ENCODE data around the gene PPP4R1. TPM values are rescaled to one million over a fixed set of nuclear protein-coding genes. Genes with fewer than 3 reads are reported as not detected.

PPP4R1 gene
- total and polyA plus RNA-seq, 2 of the 4 experiments (the other 2 are of a cell fraction) = 80.6 to 123 TPM

DNA sequence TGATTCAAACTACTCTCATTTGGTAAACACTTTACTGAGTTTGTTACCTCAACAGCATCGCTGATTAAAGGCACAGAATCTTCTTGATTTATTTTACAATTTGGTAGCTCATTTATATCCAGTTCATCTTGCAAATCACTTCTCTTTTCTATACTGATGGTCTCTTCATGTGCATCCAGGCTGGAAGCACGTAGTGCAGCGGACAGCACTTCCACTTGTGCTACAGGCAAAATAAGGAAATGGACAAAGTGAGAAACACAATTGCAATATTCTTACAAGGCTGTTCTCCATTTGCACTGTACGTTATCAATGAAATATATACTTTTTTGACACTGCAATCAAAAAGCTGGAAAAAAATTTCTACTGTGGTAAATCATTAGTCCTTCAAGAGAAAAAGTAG lies 51.0 kb downstream of the PPP4R1 start:
- no peaks in the 10 kb centered on the region; the same call in 1 of the 2 replicates for H3K4me1 ChIP-seq (ENCODE audit: control insufficient read depth, insufficient read depth, low read length)
- H3K4me2 ChIP-seq (ENCODE audit: low read depth, low read length) = no peak overlapping the region
- H3K18ac ChIP-seq (ENCODE audit: low read depth, low read length) = no peak overlapping the region
- H2BK120ac ChIP-seq (ENCODE audit: low read depth, low read length) = no peak overlapping the region
- H3K4ac ChIP-seq (ENCODE audit: low read depth, low read length) = no peak overlapping the region
- intact Hi-C loops (cut with micrococcal nuclease) = no loop called here
- H4K91ac ChIP-seq (ENCODE audit: insufficient read depth, low read depth, low read length) = no peak overlapping the region
- dilution Hi-C loops (cut with HindIII; ENCODE audit: low sequenced_read_pairs, unreplicated experiment) = no loop called here
- H3K9me1 ChIP-seq (ENCODE audit: insufficient read depth, low read length) = peaks cover 9% of the 10 kb centered on the region; the same call in 1 of the 2 replicates
- no peak overlapping the region for H3K56ac ChIP-seq (ENCODE audit: extremely low read depth, insufficient read depth, low read length)
- in situ Hi-C loops (cut with MboI; ENCODE audit: low sequenced_read_pairs) = no loop called here
- H4K5ac ChIP-seq (ENCODE audit: low read depth, low read length) = no peak overlapping the region
- ChIA-PET CTCF (interaction anchor here (2.0 kb wide), 1 partner anchor 12 kb away, joined by 8 read pairs; no protein-coding TSS in a partner anchor), POLR2A (ENCODE audit: unreplicated experiment) (no interaction called here)
- TF ChIP-seq MXI1 (IDR thresholded peaks at IDR 0.05; ENCODE audit: borderline replicate concordance, low read depth, low read length) = no peak
- no peak for TF ChIP-seq NFE2L2 (IDR thresholded peaks at IDR 0.05; ENCODE audit: low read depth, low read length)
- TF ChIP-seq FOS (IDR thresholded peaks at IDR 0.05; ENCODE audit: low read depth, low read length) = no peak
- TF ChIP-seq RFX5 (IDR thresholded peaks at IDR 0.05; ENCODE audit: low read depth, low read length) = no peak
- no peak for TF ChIP-seq MAFK (IDR thresholded peaks at IDR 0.05; ENCODE audit: low read depth, low read length)
- no peak for TF ChIP-seq CHD1 (IDR thresholded peaks at IDR 0.05; ENCODE audit: low read depth, low read length)
- TF ChIP-seq CTCF (conservative IDR thresholded peaks at IDR 0.05; ENCODE audit: low read depth, low read length) = no peak
- TF ChIP-seq RCOR1 (IDR thresholded peaks at IDR 0.05; ENCODE audit: insufficient replicate concordance, low read length) = no peak
- no peak for TF ChIP-seq RAD21 (IDR thresholded peaks at IDR 0.05; ENCODE audit: low read length)
- TF ChIP-seq POLR2A (IDR thresholded peaks at IDR 0.05; ENCODE audit: low read depth, low read length) = no peak
- no peak for TF ChIP-seq SMC3 (IDR thresholded peaks at IDR 0.05; ENCODE audit: low read depth, low read length)
- no peak for TF ChIP-seq BHLHE40 (IDR thresholded peaks at IDR 0.05; ENCODE audit: low read depth, low read length)
- no peak for TF ChIP-seq ELK1 (IDR thresholded peaks at IDR 0.05; ENCODE audit: borderline replicate concordance, low read depth, low read length)
- no peak for TF ChIP-seq MAZ (IDR thresholded peaks at IDR 0.05; ENCODE audit: borderline replicate concordance, low read depth, low read length)
- no peak for TF ChIP-seq USF2 (IDR thresholded peaks at IDR 0.05; ENCODE audit: low read depth, low read length)
- no peak for TF ChIP-seq CEBPB (IDR thresholded peaks at IDR 0.05; ENCODE audit: low read depth, low read length)
- no peak overlapping the region for H3K14ac ChIP-seq (replicated peaks; ENCODE audit: low read depth, low read length)
- H3K36me3 ChIP-seq (ENCODE audit: control insufficient read depth, insufficient read depth, low read length) = peaks cover 38% of the 10 kb centered on the region
- peaks cover 32 to 76% of the 10 kb centered on the region in 2 experiments for H3K79me1 ChIP-seq (ENCODE audit: low read depth in 1 of 2, low read length in 2 of 2)
- no peak overlapping the region for H4K8ac ChIP-seq (ENCODE audit: low read depth in 2 of 2, low read length in 2 of 2)
- no peak overlapping the region for H2AK9ac ChIP-seq (replicated peaks; ENCODE audit: low read depth, low read length, poor library complexity)
- no peak overlapping the region for H3K9ac ChIP-seq (ENCODE audit: low read depth, low read length)
- H4K20me1 ChIP-seq (ENCODE audit: insufficient read depth, low read length) = peaks cover 15% of the 10 kb centered on the region; the same call in 1 of the 2 replicates
- H2BK20ac ChIP-seq (ENCODE audit: low read depth, low read length) = no peak overlapping the region
- 100% methylated on average over 1 of the region's 4 CpGs; no CpG with 5 or more reads in 1 of the 2 experiments for WGBS, 2 experiments (ENCODE audit: extremely low coverage in 2 of 2, insufficient read length in 1 of 2)
- no peak overlapping the region for H2BK5ac ChIP-seq (ENCODE audit: low read depth, low read length, poor library complexity, severe bottlenecking)
- H3K23ac ChIP-seq (ENCODE audit: low read depth, low read length) = no peak overlapping the region
- no TSS peak for BruUV-seq (replicated peaks)
- H3K27ac ChIP-seq (ENCODE audit: insufficient read depth, low read length) = no peak overlapping the region
- ATAC-seq (ENCODE audit: low read depth) (no peak), DNase-seq (no peak)
- H3K27me3 ChIP-seq (ENCODE audit: control insufficient read depth, insufficient read depth, low read length) = no peaks in the 10 kb centered on the region
- H2AK5ac ChIP-seq (ENCODE audit: low read depth, low read length) = no peak overlapping the region
- no peak overlapping the region for H2BK15ac ChIP-seq (ENCODE audit: low read depth, low read length)
- no peaks in the 10 kb centered on the region for H3K9me3 ChIP-seq (ENCODE audit: control insufficient read depth, insufficient read depth, low read length)
- H3K4me3 ChIP-seq (ENCODE audit: insufficient read depth, low read depth, low read length) = no peak overlapping the region
- no peak overlapping the region for H2AFZ ChIP-seq (replicated peaks; ENCODE audit: low read length, poor library complexity)
